GM18511 (cell line): ENCODE results near the gene GSTA1.
"Not testable (repeated sequence)": the region's sequence is repeated elsewhere in the genome, so short reads cannot be mapped to it uniquely, and the experiment has no call there.

Experiments used
- ATAC-seq: cut with Tn5 transposase; IDR thresholded peaks from one replicate; pipeline ENCODE4 v1.9.1; 2021; ENCODE audit warnings: mild to moderate bottlenecking, moderate library complexity; ENCODE audit not compliant: unreplicated experiment

Gene GSTA1

GRCh38 chr6:52759085-52759484 lies 44.5 kb downstream of the GSTA1 start:
- no peak for ATAC-seq

GRCh38 chr6:52757651-52758338 lies 45.8 kb downstream of the GSTA1 start:
- ATAC-seq: not testable (repeated sequence)

GRCh38 chr6:52754443-52754842 lies 49.2 kb downstream of the GSTA1 start:
- ATAC-seq: no peak

- ATAC-seq: not testable (repeated sequence)
Measured at GRCh38 chr6:52753137-52753536, 50.5 kb downstream of the GSTA1 start.

GRCh38 chr6:52752310-52752709 lies 51.3 kb downstream of the GSTA1 start:
- ATAC-seq: no peak

- ATAC-seq: no peak
Measured at GRCh38 chr6:52749556-52750152, 54.0 kb downstream of the GSTA1 start.

- not testable (repeated sequence) for ATAC-seq
Measured at GRCh38 chr6:52747301-52747700, 56.3 kb downstream of the GSTA1 start.

- ATAC-seq: no peak
Measured at GRCh38 chr6:52746213-52746612, 57.4 kb downstream of the GSTA1 start.

GRCh38 chr6:52745764-52746201 lies 57.8 kb downstream of the GSTA1 start:
- ATAC-seq: no peak

- no peak for ATAC-seq
Measured at GRCh38 chr6:52741872-52742271, 61.7 kb downstream of the GSTA1 start.
